Caki2 (cell line): ENCODE results near the gene FREM3. TPM values are rescaled to one million over a fixed set of nuclear protein-coding genes. Genes with fewer than 3 reads are reported as not detected.
"Not testable (repeated sequence)": the region's sequence is repeated elsewhere in the genome, so short reads cannot be mapped to it uniquely, and the experiment has no call there.

Experiments
- DNase-seq: peaks from one replicate; pipeline ENCODE4 v3.0.0-alpha.2; 2015; ENCODE audit warnings: low read depth
- in situ Hi-C: cut with HindIII; loops from 2 replicates; pipeline ENCODE4 v1.10.0; 2016; ENCODE audit warnings: low sequenced_read_pairs, low pct_unique_long_range_greater_than_20kb, mixed read lengths
- total RNA-seq: library from RNA; depleted of rRNA; stranded (reverse); fragments of >200 nt; shearing (Covaris generic); gene quantifications from 2 replicates; pipeline ENCODE4 v1.2.3, GENCODE V29; 2014; ENCODE audit warnings: low replicate concordance

The FREM3 gene
- total RNA-seq, 1 experiment from 2014 or later = not detected

DNA sequence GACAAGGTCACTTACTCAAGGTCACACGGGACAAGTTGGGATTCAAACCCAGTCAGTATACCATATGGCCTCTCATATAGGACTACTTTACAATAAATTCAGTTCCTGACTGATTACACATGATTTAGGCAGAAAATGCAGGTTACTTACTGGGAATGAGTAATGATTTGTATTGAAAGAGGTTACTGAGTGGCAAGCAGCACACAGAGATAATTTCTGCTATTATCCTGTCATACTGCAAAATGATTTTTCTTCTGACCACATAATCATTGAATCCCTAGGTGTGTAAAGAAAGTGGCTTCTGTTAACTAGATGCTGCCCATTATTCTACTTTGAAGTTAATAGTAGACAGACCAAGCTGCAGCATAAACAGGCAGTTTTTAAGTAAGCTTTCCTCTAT, 8.2 kb downstream of the FREM3 start:
- DNase-seq = no peak
- in situ Hi-C loops = no loop called here

DNA sequence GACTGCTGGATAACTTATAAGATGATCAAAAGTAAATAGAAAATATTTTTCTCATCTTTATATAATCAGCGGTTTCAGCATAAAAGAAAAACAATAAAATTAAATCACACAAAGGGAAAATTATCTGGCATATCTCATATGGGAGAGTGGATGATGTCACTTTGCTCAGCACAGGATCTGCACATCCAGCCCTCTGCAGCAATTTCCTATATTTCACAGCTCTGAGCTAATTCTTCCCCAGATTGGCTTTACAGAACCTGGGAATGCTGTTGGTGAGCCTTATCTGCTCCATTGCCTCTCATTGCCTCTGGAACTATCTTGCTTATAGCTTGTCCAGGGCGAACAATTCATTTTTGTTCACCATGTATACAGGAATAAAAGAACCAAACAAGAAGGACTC, 21.0 kb downstream of the FREM3 start:
- DNase-seq = no peak
- in situ Hi-C loops = no loop called here

DNA sequence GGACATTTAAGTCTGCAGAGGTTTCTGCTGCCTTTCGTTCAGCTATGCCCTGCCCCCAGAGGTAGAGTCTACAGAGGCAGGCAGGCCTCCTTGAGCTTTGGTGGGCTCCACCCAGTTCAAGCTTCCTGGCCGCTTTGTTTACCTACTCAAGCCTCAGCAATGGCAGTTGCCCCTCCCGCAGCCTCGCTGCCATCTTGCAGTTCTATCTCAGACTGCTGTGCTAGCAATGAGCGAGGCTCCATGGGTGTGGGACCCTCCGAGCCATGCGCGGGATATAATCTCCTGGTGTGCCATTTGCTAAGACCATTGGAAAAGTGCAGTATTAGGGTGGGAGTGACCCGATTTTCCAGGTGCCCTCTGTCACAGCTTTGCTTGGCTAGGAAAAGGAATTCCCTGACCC, 26.8 kb downstream of the FREM3 start:
- in situ Hi-C loops, DNase-seq: not testable (repeated sequence)

DNA sequence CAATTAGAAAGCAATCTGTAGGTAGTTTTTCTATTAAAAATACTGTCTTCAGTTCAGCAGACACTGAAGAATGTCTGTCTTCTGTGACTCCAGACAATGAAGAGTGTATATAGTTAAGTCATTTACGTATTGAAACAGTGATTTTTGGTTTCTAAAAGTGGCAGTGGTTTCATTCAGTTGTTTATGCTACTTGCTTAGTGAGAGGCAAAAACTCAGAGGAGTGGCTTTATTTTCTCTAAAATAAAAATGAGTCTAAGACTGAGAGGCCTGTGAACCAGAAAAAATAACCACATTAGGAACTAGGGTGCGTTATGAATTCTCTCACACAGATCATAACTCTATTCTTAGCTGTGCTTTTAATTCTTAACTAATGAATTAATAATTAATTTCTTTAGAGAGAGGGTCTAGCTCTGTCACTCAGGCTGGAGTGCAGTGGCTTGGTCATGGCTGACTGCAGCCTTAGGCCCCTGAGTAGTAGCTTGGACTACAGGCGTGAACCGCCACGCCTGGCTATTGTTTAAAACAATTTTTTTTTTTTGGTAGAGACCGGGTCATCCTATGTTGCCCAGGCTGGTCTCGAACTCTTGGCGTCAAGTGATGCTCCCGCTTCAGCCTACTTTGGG, 31.4 kb downstream of the FREM3 start:
- in situ Hi-C loops = no loop called here

DNA sequence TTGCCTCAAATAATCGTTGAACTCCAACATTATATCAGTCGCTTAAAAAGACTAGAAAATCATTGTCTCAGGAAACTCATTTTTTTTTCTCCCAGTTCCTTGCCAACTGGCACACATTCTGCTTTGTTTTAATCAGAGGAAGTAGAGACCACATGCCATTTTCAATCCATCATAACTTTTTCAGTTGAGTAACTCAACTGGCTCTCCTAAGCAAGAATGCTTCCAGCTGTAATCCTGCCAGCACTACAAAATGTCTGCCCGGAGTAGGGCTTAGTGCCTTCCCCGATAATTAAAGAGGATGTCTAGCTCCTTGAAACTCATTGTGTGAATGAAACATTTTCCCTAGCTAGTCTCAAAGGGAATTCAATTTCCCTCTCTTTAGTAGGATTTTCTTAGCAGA, 33.0 kb downstream of the FREM3 start:
- no peak for DNase-seq
- in situ Hi-C loops = no loop called here

More for the DNA sequence above, 31.4 kb downstream of the FREM3 start:
- no peak for DNase-seq

GRCh38 chr4:143658336-143658735, 42.1 kb downstream of the FREM3 start:
- in situ Hi-C loops = no loop called here

GRCh38 chr4:143654571-143654970, 45.9 kb downstream of the FREM3 start:
- in situ Hi-C loops = no loop called here
- DNase-seq = no peak

More at GRCh38 chr4:143658336-143658735, 42.1 kb downstream of the FREM3 start:
- no peak for DNase-seq

- DNase-seq = no peak
- in situ Hi-C loops = no loop called here
These were observed 47.4 kb downstream of the FREM3 start for GRCh38 chr4:143653031-143653430.

GRCh38 chr4:143643399-143643798, 57.1 kb downstream of the FREM3 start:
- DNase-seq = no peak
- in situ Hi-C loops = no loop called here

GRCh38 chr4:143642611-143643010, 57.9 kb downstream of the FREM3 start:
- in situ Hi-C loops = no loop called here
- DNase-seq = no peak

GRCh38 chr4:143641361-143641760, 59.1 kb downstream of the FREM3 start:
- DNase-seq = no peak
- in situ Hi-C loops = no loop called here

DNA sequence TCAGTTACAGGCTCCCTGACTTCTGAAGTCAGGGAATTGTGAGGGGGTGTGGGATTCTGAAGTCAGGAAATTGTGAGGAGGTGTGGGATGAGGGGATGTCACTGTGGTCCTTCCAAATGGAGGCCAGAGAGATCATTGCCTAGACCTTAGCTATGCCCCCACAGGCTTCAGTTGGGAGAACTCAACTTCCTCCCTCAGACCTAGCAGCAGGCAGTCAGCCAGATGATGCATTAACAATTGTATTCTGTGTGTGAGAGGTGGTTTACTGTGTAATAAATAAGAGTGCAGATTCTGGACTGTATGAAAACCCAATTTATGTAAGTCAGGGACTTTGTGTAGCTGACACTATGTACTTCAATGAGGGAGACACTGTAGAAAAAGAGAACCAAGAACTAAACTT, 65.7 kb downstream of the FREM3 start:
- DNase-seq = no peak
- in situ Hi-C loops = no loop called here

DNA sequence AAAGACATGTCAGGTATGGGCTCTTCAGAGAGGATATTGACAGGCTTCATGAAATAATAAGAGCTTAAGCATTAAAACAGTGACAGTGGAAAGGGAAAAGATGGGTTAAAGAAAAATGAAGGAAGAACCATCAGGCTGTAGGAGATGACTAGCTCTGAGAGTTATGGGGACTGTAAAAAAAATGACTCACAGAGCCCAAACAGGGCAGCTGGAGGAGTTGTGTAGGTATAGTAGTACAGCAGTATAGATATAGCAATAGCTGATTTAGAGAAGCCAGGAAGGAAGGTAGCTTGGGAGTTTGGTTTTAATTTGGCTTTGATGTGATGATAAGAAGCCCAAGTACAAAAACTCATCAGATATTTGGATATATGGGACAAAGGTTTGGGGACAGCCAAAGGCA, 66.6 kb downstream of the FREM3 start:
- DNase-seq = no peak
- in situ Hi-C loops = no loop called here

DNA sequence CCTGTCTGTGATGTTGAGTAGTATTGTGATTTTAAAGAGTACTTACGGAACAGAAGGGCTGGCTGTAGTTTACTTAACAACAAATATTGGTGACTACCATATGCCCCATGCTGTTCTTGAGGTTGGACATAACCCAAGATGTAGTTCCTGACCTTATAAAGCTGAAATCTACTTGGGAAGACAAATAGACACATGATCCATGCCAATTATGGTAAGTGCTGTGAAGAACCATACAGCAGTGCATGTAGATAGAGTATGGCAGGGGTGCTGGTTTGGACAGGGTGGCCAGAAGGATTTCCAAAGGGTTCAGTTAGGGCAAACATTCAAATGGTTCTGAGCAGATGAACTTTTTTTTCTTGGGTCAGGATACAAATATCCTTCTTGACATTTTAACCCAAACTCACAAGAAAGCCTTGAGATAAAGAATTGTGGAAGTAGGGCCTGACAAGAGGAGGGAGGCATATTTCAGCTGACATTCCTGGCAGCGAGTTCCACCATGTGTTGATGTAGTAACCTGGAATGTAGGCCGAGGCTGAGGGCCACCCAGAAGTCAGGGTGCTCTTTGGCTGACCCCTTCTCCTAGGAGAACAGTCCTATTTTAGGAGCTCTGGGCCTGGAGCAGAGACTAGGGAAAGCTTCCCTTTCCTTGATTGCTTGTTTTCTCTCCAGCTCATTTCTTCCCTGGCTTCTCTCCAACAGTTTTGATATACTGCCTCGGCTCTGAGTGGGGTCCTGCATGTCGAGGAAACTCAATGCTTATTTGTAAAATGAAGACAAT, 74.2 kb downstream of the FREM3 start:
- in situ Hi-C loops = no loop called here
- DNase-seq = no peak

DNA sequence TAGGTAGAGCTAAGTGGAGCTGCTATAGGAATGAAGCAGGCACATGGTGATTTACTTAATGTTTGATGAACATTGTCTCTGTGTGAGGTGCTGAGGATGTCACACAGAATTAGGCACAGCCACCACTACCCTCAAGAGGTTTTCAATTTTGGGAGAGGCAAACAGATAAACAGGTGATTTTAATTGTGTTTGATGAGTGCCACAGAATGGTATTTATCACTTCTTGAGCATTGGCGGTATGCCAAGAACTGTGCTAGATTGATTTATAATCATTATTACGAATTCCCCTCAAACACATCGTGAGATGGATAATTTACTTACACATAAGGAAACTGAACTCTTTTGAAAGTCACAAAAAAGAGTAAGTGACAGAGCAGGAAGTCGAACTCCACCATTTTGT, 74.8 kb downstream of the FREM3 start:
- in situ Hi-C loops = no loop called here
- no peak for DNase-seq

- in situ Hi-C loops = no loop called here
These were observed 76.6 kb downstream of the FREM3 start for GRCh38 chr4:143623896-143624295.

DNA sequence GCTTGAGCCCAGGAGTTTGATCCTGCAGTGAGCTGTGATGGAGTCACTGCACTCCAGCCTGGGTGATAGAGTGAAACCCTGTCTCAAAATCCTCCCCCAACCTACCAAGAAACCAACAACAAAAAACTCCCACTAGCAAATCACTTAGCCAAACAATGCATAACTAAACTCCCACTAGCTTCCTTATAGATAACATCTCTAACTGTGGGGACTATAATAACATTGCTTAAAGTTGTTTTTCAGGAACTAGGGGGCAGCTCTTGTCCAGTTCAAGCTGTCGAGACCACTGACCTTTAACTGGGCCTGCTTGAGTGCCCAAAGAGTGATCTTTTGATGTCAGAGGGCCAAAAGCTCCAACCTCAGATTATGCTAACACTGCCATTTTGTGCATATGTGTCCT, 81.7 kb downstream of the FREM3 start:
- in situ Hi-C loops = no loop called here
- no peak for DNase-seq

More at GRCh38 chr4:143623896-143624295, 76.6 kb downstream of the FREM3 start:
- no peak for DNase-seq

DNA sequence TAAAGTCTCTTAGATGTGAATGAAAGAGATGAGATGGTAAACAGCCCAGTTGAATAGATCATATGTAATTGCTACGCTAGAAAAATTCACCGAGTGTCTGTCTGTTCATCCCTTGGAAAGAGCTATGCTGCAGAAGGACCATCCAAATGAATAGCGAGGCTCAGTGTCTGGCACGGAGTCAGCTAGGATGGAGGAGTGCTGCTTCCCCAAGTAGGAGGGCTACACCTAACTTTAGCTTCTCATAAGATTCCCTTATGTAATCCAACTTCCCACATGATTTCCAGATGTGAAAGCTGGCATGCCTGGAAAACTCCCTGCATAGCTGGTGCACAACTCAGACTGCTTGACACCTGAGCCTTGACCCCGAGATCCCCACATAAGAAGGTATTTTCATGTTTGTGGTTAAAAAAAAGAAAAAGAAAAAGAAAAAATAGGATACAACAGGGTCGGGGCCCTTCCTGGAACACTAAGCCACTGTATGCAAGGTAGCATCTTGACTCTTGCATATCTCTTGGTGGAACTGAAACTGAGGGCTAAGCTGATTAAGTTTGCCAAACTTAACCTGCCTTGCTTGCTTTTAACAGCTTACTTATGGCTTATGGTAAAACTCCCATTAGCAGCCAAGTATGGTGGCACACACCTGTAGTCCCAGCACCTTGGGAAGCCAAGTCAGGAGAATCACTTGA, 82.3 kb downstream of the FREM3 start:
- no peak for DNase-seq
- in situ Hi-C loops = no loop called here

- in situ Hi-C loops = no loop called here
- DNase-seq = peak; percentile 7
These were observed 83.7 kb downstream of the FREM3 start for GRCh38 chr4:143616771-143617170.
